H1 (cell line): ENCODE measurements around the gene ACTG1. TPM values are rescaled to one million over a fixed set of nuclear protein-coding genes. Genes with fewer than 3 reads are reported as not detected.
A peak's percentile ranks its signal among the peaks of the same experiment; 100 is the strongest.

Experiments
- CTCF ChIA-PET: fragments of 300-600 bp; sonication (Branson Sonifier 250); formaldehyde crosslinking; loops from one replicate; lab custom pipeline; 2021; ENCODE audit not compliant: partially characterized antibody; lab: Charles Lee
- POLR2A ChIA-PET: fragments of 300-600 bp; sonication (Branson Sonifier 250); formaldehyde crosslinking; loops from one replicate; lab custom pipeline; 2021; ENCODE audit warnings: inconsistent platforms; ENCODE audit not compliant: partially characterized antibody; lab: Charles Lee
- DNase-seq, 2 experiments: peaks; one replicate each; pipeline versions ENCODE4 v3.0.0 to v3.0.0-alpha.2; 2010 to 2022; ENCODE audit warnings: low spot score in 2 of 2, low read depth in 1 of 2, mixed read lengths in 1 of 2
- FAIRE-seq: peaks from 2 replicates; lab custom pipeline; 2011; peaks lifted over from hg19 to GRCh38; lab: Jason Lieb, UNC
- H2AFZ ChIP-seq: 2 replicates; pipeline ENCODE4 v1.8.1; 2012; ENCODE audit warnings: low read length, inconsistent platforms
- H2AK5ac ChIP-seq: 2 replicates; pipeline ENCODE4 v1.6.1; 2013; ENCODE audit warnings: low read depth, low read length
- H2BK120ac ChIP-seq: replicated peaks from 2 replicates; pipeline ENCODE3; 2013; ENCODE audit warnings: low read depth, low read length, inconsistent platforms
- H2BK12ac ChIP-seq: 2 replicates; pipeline ENCODE4 v1.6.1; 2013; ENCODE audit warnings: low read depth, low read length
- H2BK15ac ChIP-seq: 2 replicates; pipeline ENCODE4 v1.6.1; 2013; ENCODE audit warnings: low read length
- H2BK20ac ChIP-seq: 2 replicates; pipeline ENCODE4 v1.6.1; 2013; ENCODE audit warnings: low read length
- H2BK5ac ChIP-seq: 2 replicates; pipeline ENCODE4 v1.6.1; 2013; ENCODE audit warnings: low read depth, low read length
- H3K14ac ChIP-seq: 2 replicates; pipeline ENCODE4 v1.6.1; 2013; ENCODE audit warnings: inconsistent platforms; ENCODE audit not compliant: insufficient read length
- H3K18ac ChIP-seq: 2 replicates; pipeline ENCODE4 v1.6.1; 2013; ENCODE audit warnings: low read length; ENCODE audit errors: extremely low read depth
- H3K23ac ChIP-seq: 2 replicates; pipeline ENCODE4 v1.6.1; 2013; ENCODE audit warnings: inconsistent platforms; ENCODE audit not compliant: insufficient read length
- H3K23me2 ChIP-seq: 2 replicates; pipeline ENCODE4 v1.6.1; 2013; ENCODE audit warnings: low read depth, low read length
- H3K27ac ChIP-seq: 2 replicates; pipeline ENCODE4 v1.6.1; 2011; ENCODE audit warnings: low read depth, low read length, inconsistent platforms
- H3K27me3 ChIP-seq, 4 experiments: replicated peaks in 1 of 4; 1 replicate in 1 of 4; 2 replicates in 3 of 4; pipeline versions ENCODE4 v1.6.1 to v1.8.1; 2011 to 2013; ENCODE audit warnings: low read length in 3 of 4, mild to moderate bottlenecking in 3 of 4, inconsistent platforms in 2 of 4, mixed read lengths in 2 of 4, moderate library complexity in 1 of 4; ENCODE audit not compliant: control insufficient read depth in 3 of 4, insufficient read depth in 3 of 4; ENCODE audit errors: extremely low read depth in 1 of 4
- H3K36me3 ChIP-seq, 4 experiments: 2 replicates each; pipeline versions ENCODE4 v1.6.1 to v1.8.1; 2011 to 2013; ENCODE audit warnings: mild to moderate bottlenecking in 4 of 4, low read length in 3 of 4, moderate library complexity in 2 of 4, control low read depth in 1 of 4, inconsistent platforms in 1 of 4; ENCODE audit not compliant: insufficient read depth in 4 of 4, control insufficient read depth in 2 of 4
- H3K4ac ChIP-seq: replicated peaks from 2 replicates; pipeline ENCODE3; 2013; ENCODE audit warnings: low read length, low read depth, mixed read lengths, inconsistent platforms; ENCODE audit not compliant: insufficient read length
- H3K4me1 ChIP-seq, 4 experiments: replicated peaks in 1 of 4; 1 replicate in 1 of 4; 2 replicates in 3 of 4; pipeline versions ENCODE4 v1.6.1 to v1.8.1; 2011 to 2013; ENCODE audit warnings: low read length in 3 of 4, inconsistent platforms in 2 of 4, mixed read lengths in 1 of 4; ENCODE audit not compliant: insufficient read depth in 4 of 4, control insufficient read depth in 3 of 4
- H3K4me2 ChIP-seq, 2 experiments: 2 replicates each; pipeline versions ENCODE4 v1.6.1 to v1.8.1; 2011 to 2013; ENCODE audit warnings: low read depth in 2 of 2, low read length in 2 of 2, control low read depth in 1 of 2, inconsistent platforms in 1 of 2, mild to moderate bottlenecking in 1 of 2; ENCODE audit not compliant: insufficient read depth in 1 of 2
- H3K4me3 ChIP-seq, 4 experiments: fragments of 200-600, 300-600 bp in 1 of 4; sonication (generic), shearing (Covaris generic), sonication (Bioruptor Twin) in 1 of 4; 2 replicates each; pipeline versions ENCODE4 v1.5.1 to v1.8.1; 2011 to 2016; ENCODE audit warnings: low read length in 4 of 4, low read depth in 3 of 4, control low read depth in 2 of 4, inconsistent platforms in 2 of 4, mild to moderate bottlenecking in 2 of 4, mixed read lengths in 1 of 4, moderate library complexity in 1 of 4; ENCODE audit not compliant: insufficient read depth in 2 of 4; ENCODE audit errors: extremely low read depth in 1 of 4
- H3K56ac ChIP-seq: replicated peaks from 2 replicates; pipeline ENCODE3; 2013; ENCODE audit warnings: low read depth, mild to moderate bottlenecking, mixed read lengths, low read length, inconsistent platforms; ENCODE audit not compliant: insufficient read length
- H3K79me1 ChIP-seq: 2 replicates; pipeline ENCODE4 v1.6.1; 2013; ENCODE audit warnings: low read depth, low read length, control low read depth
- H3K79me2 ChIP-seq, 2 experiments: 2 replicates each; pipeline versions ENCODE4 v1.6.1 to v1.8.1; 2012 to 2013; ENCODE audit warnings: low read length in 2 of 2, mild to moderate bottlenecking in 2 of 2, inconsistent platforms in 1 of 2; ENCODE audit not compliant: insufficient read depth in 2 of 2, control insufficient read depth in 1 of 2
- H3K9ac ChIP-seq, 4 experiments: replicated peaks in 1 of 4; 1 replicate in 1 of 4; 2 replicates in 3 of 4; pipeline versions ENCODE4 v1.6.1 to v1.8.1; 2011 to 2013; ENCODE audit warnings: low read depth in 3 of 4, low read length in 3 of 4, control low read depth in 2 of 4, mild to moderate bottlenecking in 2 of 4, moderate library complexity in 2 of 4, inconsistent platforms in 1 of 4; ENCODE audit errors: extremely low read depth in 1 of 4
- H3K9me3 ChIP-seq, 2 experiments: 2 replicates each; pipeline versions ENCODE4 v1.6.1 to v1.8.1; 2012 to 2013; ENCODE audit warnings: mild to moderate bottlenecking in 2 of 2, moderate library complexity in 2 of 2, control low read depth in 1 of 2, inconsistent platforms in 1 of 2, low read depth in 1 of 2, low read length in 1 of 2, mixed read lengths in 1 of 2; ENCODE audit not compliant: insufficient read depth in 2 of 2
- H4K20me1 ChIP-seq, 2 experiments: replicated peaks in 1 of 2; 2 replicates each; pipeline versions ENCODE3 to v1.8.1; 2011 to 2013; ENCODE audit warnings: inconsistent platforms in 2 of 2, low read length in 2 of 2, mild to moderate bottlenecking in 1 of 2; ENCODE audit not compliant: insufficient read depth in 2 of 2, control insufficient read depth in 1 of 2
- H4K5ac ChIP-seq: 2 replicates; pipeline ENCODE4 v1.6.1; 2013; ENCODE audit warnings: low read length, low read depth, mixed read lengths, inconsistent platforms; ENCODE audit not compliant: insufficient read length
- H4K8ac ChIP-seq: 2 replicates; pipeline ENCODE4 v1.8.0; 2013; ENCODE audit warnings: mild to moderate bottlenecking, moderate library complexity, low read length, inconsistent platforms; ENCODE audit not compliant: insufficient read depth; ENCODE audit errors: extremely low read depth
- H4K91ac ChIP-seq: replicated peaks from 2 replicates; pipeline ENCODE3; 2013; ENCODE audit warnings: low read length, mixed read lengths, inconsistent platforms; ENCODE audit not compliant: insufficient read length
- BCL11A ChIP-seq, 2 experiments: IDR thresholded peaks; one replicate each; pipeline ENCODE4 v1.6.1; 2011; ENCODE audit warnings: low read depth in 2 of 2, low read length in 2 of 2, mild to moderate bottlenecking in 2 of 2
- PHF8 ChIP-seq: fragments of 200-600 bp; sonication (generic); conservative IDR thresholded peaks from 2 replicates; pipeline ENCODE4 v1.7.1; 2012; ENCODE audit warnings: low read depth, mild to moderate bottlenecking, inconsistent platforms, low read length, moderate library complexity
- POLR2AphosphoS5 ChIP-seq: IDR thresholded peaks from 2 replicates; pipeline ENCODE4 v1.6.1; 2011; ENCODE audit warnings: low read depth, low read length
- SRF ChIP-seq: IDR thresholded peaks from 2 replicates; pipeline ENCODE4 v1.6.1; 2011; ENCODE audit warnings: mild to moderate bottlenecking, low read depth, low read length, moderate library complexity
- TAF1 ChIP-seq: IDR thresholded peaks from 2 replicates; pipeline ENCODE4 v1.6.1; 2011; ENCODE audit warnings: mild to moderate bottlenecking, low read depth, low read length
- WGBS, 2 experiments: shearing (Covaris generic) in 1 of 2; methylation state at CpG; one replicate each; pipeline versions ENCODE4 v1.1.6 to v1.1.7; 2013 to 2015; ENCODE audit warnings: low lambda C conversion rate in 2 of 2, mixed read lengths in 2 of 2, inconsistent platforms in 1 of 2, low coverage in 1 of 2, missing lambda C conversion rate in 1 of 2; ENCODE audit not compliant: insufficient replicate concordance in 2 of 2, insufficient coverage in 1 of 2, insufficient read length in 1 of 2; ENCODE audit errors: extremely low coverage in 1 of 2, missing lambda C conversion rate in 1 of 2; 5-methylcytosine and 5-hydroxymethylcytosine counted together
- polyA plus RNA-seq, 7 experiments: library from polyadenylated mRNA; depleted of rRNA in 3 of 7; stranded (reverse) in 5 of 7; unstranded in 2 of 7; fragments of >200 nt in 5 of 7; fragments of 200-250 nt in 2 of 7; gene quantifications; 1 replicate in 5 of 7; 2 replicates in 1 of 7; 4 replicates in 1 of 7; pipeline versions ENCODE4 v1.2.1 to v1.2.3, GENCODE V29; 2011 to 2013; ENCODE audit warnings: missing spikeins in 2 of 7, mixed read lengths in 2 of 7
- total RNA-seq: library from RNA; stranded (reverse); fragmentation: NEBNext Ultra II Directional; extraction: Animal tissue kit (Norgen Biotek cat#: 25700); gene quantifications from 2 replicates; pipeline ENCODE4 v1.2.1, GENCODE V29; 2021

Gene ACTG1
- total and polyA plus RNA-seq, 2 of the 8 experiments (the other 6 are each of a cell fraction or from before 2014, with no cell fraction given): 3,535 to 5,010 TPM

GRCh38 chr17:81513372-81513752 lies 763 bp upstream of the ACTG1 start:
- Histone ChIP-seq H2AFZ (no peak overlapping the region), H4K20me1 (peaks cover 23 to 37% of the 10 kb centered on the region in 2 experiments), H2BK15ac (no peak overlapping the region; the same call in 1 of the 2 replicates), H3K27me3 (peaks cover 0 to 9% (median 5%) of the 10 kb centered on the region in 4 experiments; a peak in 3 of 7 replicates), H3K79me2 (peaks cover 24 to 45% of the 10 kb centered on the region in 2 experiments), H3K4me2 (peak overlapping the region; percentile 75 to 85), H3K23ac (no peak overlapping the region), H3K4me3 (peak overlapping the region; percentile 56 to 75 (median 66)), H2BK120ac (no peak overlapping the region), H2BK5ac (peak overlapping the region; percentile 83), H3K9me3 (no peaks in the 10 kb centered on the region), H3K23me2 (peaks cover 25% of the 10 kb centered on the region), H2BK20ac (no peak overlapping the region), H3K36me3 (peaks cover 19 to 37% (median 31%) of the 10 kb centered on the region in 4 experiments; a peak in 7 of 8 replicates), H3K4ac (peak overlapping the region; percentile 78), H3K27ac (peak overlapping the region; percentile 89; the same call in 1 of the 2 replicates), H3K18ac (peak overlapping the region; percentile 83; the same call in 1 of the 2 replicates), H3K4me1 (peaks cover 0 to 25% (median 17%) of the 10 kb centered on the region in 4 experiments; a peak in 5 of 7 replicates), H4K8ac (peak overlapping the region; percentile 96; the same call in 1 of the 2 replicates), H2BK12ac (peak overlapping the region; percentile 68; the same call in 1 of the 2 replicates), H4K5ac (peak overlapping the region; percentile 53), H3K79me1 (peaks cover 19% of the 10 kb centered on the region), H2AK5ac (no peak overlapping the region), H4K91ac (peak overlapping the region; percentile 95), H3K14ac (no peak overlapping the region), H3K9ac (peak overlapping the region in 3 of 4 experiments; percentile 34 to 77 (median 75); a peak in 6 of 7 replicates), H3K56ac (peak overlapping the region; percentile 46)
- 1% methylated on average over 23 of the region's 23 CpGs; no CpG with 5 or more reads in 1 of the 2 experiments for WGBS, 2 experiments
- FAIRE-seq (no peak), DNase-seq (no peak)
- TF ChIP-seq SRF: peak; percentile 1; the same call in 1 of the 2 replicates
- peak; percentile 11; the same call in 1 of the 2 replicates for TF ChIP-seq POLR2AphosphoS5
- TF ChIP-seq BCL11A (IDR thresholded peaks at IDR 0.05; ENCODE audit: low read depth in 2 of 2, low read length in 2 of 2): no peak
- TF ChIP-seq PHF8: 0 out of 2 replicates have a peak, but pooled peaks have one; percentile 20
- TF ChIP-seq TAF1: peak; percentile 47
- CTCF ChIA-PET: interaction anchor here (0.9 to 3.6 kb wide), 3 partner anchors 10 to 29 kb away, joined by 3 to 12 read pairs (median 3); no protein-coding TSS in a partner anchor
- POLR2A ChIA-PET: interaction anchor here (0.5 to 35.8 kb wide), 30 partner anchors 3 to 982 kb away, joined by 3 to 1004 read pairs (median 5); partner anchors contain the start of genes ACTG1, ARL16, BAHCC1 and FAAP100
